Kidney glomerular epithelial cell (primary cell): ENCODE measurements around the gene SLC24A1.

Experiments used
- DNase-seq: peaks from one replicate; lab custom pipeline; 2025; lab: John Stamatoyannopoulos, UW

The SLC24A1 gene

DNA sequence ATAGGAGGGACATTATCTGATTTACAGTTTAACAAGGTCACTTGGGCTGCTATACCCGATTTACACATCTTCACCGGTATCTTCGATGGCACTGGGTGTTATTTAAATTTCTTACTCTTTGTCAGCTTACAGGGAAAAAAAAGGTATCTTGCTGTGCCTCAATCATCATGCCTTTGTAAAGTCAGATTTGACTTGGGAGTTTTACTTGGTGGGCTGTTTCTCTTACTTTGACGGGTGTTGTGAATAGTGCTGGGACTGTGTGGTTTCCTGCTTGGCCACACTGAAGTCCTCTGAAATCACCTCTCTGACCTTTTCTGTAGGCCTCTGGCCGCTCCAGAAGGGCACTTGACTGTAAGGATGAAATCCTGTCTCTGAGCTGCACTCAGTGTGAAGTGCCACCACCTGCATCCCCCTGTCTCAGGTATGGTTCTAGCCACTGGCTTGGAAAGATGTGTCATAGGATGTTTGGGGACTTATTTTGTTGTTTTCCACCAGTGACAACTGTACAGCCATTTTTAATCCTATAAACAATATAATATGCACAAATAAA is 3.1 kb upstream of the SLC24A1 start:
- no peak for DNase-seq

DNA sequence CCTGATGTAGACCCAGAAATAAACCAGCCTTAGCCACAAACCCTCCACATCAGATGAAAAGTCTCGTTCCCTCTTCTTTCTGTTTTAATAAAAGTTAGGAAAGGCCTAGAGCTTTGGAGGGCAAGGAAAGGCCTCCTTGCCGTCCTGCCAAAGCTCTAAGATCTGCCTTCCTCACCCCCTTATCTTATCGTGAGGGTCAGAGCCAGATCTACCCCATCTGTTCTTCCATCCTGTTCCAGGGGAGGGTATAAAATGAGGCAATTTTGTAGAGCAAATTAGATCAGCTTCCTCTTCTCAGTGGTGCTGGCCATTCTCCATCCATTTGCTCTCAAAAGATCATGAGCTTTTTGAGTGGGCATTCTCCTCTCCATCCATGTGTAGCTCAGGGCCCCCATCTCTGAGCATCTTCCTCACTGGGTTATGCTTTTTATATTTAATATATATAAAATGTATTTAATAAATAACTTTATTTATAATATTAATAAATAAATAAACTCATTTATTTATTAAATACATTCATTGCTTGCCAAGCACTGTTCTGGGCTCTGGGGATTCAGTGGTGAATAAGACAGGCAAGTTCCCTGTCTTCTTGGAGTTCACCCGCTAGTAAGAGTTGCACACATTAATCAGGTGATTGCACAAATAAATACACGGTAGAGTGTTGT is 2.0 kb upstream of the SLC24A1 start:
- no peak for DNase-seq

DNA sequence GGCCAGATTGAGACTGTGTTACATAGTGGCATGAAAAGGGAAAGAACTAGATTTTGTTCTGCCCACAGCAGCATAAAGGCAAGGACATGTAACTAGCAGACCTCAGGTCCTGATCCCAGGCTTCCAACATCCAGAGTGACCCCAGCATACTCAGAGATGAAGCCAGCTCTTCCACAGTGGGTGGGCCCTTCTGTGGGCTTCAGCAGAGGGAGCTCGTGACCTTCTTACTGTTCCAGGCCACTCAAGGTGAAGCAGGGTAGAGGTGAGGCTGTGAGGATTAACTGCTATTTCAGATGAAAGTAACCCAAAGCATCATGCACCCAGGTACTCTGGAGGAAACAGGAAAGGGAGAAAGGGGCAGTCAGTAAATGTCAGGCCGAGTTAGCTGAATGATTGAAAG is 905 bp upstream of the SLC24A1 start:
- DNase-seq: no peak

DNA sequence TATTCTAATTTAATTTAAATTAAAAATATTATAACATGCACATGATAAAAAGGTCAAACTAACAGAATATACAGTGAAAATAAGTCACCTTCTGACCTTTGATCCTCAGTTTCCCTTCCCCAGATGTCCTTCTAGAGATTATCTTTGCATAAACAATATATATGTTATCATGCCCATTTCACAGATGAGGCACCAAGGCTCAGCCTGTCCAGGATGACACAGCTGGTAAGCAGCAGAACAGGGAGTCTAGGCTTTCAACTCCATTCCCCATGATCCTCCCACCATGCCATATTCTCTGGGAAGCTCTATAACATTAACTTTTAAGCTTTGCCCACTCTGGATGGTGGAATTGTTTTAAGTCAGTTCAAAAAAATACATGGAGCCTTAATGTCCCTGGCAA is 1.4 kb downstream of the SLC24A1 start:
- DNase-seq: no peak

DNA sequence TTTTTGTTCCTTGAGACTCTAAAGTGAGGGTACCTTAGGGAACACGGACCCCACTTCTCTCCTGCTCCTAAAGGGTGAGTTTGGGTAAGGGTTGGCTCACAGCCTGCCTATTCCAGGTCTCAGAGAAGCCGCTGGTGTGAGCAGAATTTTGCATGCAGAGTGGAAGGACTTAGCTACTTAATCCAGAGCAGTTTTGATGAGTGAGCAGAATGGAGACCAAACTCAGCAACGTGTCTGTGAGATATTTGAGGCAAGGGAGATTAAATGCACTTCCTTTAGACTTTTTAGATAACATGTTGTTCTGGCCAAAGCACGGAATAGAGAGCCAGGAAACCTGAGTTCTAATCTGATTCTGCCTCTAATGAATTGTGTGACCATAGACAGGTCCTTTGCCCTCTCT is 5.1 kb downstream of the SLC24A1 start:
- DNase-seq: no peak

DNA sequence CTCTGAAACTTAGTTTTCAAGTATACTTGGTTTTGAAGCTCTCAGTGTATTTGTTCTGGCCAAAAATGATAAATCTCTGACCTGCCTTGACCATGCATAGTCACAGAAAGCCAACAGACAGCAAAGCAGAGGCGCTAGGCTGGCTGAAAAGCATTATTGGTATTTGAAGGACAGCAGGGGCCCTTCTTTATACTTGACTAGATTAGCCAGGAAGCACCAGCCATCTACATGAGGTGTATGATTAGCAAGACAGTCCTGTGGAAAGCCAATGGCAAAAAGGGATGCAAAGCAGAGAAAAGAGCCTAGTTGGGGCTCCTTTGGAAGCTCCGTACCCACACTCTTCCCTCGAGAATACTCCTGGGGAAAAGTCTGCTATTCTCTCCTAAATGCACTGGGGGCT is 7.8 kb downstream of the SLC24A1 start:
- DNase-seq: no peak

DNA sequence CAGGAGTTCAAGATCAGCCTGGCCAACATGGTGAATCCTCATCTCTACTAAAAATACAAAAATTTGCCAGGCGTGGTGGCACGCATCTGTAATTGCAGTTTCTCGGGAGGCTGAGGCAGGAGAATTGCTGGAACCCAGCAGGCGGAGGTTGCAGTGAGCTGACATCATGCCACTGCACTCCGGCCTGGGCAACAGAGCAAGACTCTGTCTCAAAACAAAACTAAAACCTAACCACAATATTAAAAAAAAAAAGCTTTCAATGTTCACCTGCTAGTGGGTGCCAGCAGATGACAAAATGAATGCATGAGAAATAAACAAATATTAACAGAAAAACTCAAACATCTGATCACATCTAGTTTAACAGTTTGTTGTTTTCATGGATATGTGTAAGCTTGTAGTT is 9.0 kb downstream of the SLC24A1 start:
- no peak for DNase-seq

DNA sequence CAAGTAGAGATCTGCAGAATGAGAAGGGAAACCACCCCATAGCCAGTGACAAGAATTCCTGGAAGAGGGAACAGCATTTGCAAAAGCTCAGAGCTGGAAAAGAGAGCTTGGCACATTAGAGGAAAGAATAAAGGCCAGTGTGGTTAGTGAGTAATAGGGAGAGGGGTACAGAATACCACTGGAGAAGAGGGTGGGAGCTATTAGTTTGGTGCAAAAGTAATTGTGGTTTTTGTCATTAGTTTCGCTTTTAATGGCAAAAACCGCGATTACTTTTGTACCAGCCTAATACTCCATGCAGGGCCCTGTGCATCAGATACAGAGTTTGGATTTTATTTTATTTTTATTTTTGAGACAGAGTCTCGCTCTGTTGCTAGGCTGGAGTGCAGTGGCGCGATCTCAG is 9.8 kb downstream of the SLC24A1 start:
- DNase-seq: no peak

DNA sequence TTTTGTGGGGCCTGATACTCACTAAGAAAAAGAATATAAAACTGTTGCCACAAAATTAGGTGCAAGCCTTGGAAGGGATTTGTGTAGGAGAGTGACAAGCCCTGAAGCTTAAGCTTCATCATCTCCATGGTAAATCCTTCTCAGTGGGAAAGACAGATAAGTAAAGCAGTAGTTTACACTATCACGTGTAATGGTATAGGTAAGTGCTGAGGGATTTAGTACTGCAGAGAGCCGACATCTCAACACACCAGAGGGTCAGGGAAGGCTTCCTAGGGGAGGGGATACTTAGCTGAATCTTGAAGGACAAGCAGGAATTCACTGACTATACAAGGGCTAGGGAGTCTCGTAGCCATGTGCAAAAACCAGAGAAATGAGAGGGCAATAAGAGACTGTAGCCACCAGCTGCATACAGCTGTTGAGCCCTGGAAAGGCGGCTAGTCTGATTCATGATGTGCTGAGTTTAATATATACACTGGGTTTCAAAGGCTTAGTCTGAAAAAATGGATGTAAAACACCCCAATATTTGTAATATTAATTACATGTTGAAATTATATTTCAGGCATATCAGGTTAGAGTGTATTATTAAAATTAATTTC is 11.1 kb downstream of the SLC24A1 start:
- DNase-seq: no peak

DNA sequence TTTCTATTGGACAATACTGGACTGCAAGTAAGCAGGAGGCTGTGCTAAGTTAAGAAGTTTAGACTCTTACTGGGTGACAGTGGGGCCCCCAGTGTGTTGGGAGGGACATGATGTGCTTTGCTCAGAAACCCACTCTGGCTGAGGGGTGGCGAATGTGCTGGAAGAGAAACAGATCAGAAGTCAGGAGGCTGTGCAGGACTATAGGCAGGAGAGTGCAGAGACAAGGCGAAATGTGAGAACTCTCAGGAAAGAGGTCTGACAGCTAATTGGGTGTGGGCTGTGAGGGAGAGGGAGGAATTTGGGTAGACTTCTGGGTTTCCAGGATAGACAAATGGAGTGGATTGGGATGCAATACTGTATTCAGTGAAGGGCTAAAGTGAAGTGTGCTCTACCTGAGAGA is 12.0 kb downstream of the SLC24A1 start:
- DNase-seq: no peak

DNA sequence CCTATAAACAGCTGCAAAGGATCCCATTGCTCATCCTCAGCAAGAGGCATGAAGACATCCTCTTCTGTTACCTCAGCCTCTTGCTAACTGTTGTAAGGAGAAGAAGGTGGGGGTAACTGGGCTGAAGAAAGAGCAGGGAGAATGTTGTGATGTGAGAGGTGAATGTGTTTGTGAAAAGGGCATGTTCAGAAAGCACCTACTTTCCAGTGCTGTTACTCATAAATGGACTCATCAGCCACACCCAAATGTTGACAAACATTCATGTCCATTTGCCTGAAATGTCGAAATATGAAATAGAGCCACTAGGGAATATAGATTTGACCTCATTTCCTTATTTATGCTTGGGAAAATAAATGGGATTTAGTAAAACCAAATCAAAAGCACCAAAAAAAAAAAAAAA is 12.6 kb downstream of the SLC24A1 start:
- DNase-seq: no peak

DNA sequence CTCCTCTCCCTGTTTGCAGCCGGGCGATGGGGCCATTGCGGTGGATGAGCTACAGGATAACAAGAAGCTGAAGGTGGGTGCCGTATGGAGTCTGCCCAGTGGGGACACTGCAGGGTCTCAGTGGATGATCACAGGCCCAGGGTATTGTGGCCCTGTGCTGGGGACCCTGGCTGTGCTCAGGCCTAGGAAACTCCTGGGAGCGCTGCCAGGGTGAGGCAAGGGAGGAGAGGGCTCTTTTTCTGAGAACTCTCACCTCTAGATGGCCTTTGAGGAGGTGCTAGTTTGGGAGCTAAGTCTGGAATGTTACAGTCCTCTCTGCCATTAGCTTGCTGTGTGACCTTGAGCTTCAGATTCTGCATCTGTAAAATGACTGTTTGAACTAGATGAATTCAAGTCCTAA is 16.4 kb downstream of the SLC24A1 start:
- no peak for DNase-seq

DNA sequence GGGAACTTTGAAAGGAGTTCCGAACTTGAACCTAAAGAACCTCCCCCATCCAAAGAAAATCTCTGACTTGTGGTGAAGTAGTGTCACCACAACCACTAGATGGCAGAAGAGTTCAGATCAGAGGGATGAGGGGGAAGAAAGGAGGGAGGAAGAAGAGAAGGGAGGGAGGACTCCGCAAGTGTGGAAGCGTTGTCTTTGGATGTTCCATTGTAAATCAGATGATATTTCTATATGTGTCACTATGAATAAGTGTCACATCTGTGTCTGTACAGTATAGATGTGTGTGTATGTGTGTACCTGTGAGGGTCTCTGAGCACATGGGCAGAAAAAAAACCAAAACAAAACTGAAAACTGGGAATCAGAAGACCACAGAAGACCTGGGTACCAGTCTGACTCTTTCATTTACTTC is 16.9 kb downstream of the SLC24A1 start:
- peak; percentile 79 for DNase-seq

DNA sequence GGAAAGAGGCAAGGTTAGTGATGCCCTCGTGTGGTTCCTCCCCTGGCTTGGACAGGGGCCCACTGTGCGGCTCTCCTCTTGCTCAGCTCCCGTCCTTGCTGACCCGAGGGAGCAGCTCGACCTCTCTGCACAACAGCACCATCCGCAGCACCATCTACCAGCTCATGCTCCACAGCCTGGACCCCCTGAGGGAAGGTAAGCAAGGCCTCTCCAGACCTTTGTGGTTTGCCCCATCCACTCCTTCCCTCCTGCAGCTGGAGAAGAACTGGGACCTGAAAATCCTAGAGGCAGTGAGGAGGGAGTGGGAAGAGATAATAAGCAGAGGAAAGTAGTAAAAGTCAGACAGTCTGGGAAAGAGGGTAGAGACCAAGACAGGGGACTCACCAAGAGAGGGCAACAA is 17.8 kb downstream of the SLC24A1 start:
- DNase-seq: no peak

DNA sequence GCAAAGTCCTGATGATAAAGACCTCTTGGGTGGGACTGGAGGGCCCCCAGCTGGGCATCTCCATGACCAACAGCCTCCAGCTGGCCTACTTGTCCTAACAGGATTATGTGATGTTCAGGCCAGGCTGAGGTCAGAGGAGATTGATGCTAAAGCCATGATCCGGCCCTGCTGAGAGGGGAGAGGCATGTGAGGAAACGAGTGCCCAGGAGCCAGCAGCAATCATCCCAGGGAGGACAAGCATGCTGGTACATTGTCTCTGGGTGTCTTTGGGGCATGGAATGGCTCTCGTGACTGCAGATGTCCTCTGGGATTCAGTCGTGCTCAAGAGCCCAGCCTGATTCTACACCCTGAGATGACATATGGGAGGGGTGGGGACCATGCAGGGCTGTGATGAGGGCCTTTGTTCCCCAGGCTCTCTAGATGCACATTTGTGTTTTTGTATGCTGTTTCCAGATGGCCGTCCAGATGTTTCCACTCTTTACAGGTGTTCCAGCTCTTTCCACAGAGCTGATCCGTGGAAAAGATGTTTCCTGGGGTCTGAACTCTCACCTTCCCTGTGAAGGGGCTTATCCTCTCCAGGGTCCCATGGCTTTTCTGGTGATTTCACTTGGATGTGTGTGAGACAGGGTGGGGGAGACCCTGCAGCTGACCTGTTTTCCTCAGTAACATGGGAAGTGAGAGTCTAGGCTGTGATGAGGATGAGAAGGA is 20.2 kb downstream of the SLC24A1 start:
- DNase-seq: no peak

DNA sequence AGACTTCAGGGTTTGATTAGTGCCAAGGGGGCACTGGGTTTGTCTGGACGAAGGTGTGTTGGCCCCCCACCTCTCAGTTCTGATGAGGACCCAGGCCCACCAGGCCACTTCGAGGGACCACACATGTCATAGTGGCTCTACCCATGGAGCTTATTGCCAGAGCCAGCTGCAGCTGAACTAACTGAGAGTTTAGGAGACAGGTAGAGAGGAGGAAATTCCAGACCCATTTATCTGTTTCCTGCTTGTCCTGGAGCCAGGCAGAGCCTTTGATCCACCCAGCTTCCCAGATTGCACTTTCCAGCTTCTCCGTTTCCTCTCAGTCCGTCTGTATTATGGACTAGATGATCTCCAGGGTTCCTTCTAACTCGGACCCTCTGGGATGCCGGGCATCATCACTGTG is 20.9 kb downstream of the SLC24A1 start:
- DNase-seq: no peak

DNA sequence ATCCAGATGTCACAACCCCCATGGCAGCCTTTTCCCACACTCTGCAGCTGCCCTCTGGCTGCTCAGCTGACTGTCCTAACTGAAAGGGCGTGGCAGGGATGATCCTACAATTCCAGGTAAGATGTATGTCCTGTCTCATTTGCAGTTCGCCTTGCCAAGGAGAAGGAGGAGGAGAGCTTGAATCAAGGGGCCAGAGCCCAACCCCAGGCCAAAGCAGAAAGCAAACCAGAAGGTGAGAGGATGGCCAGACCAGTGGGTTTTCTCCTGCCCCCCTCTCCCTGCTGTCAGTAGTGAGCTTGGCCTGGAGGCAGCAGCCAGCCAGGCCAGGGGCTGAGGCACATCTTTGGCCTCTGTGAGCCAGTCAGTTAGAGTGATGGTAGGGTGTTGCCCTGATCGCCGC is 22.5 kb downstream of the SLC24A1 start:
- no peak for DNase-seq

DNA sequence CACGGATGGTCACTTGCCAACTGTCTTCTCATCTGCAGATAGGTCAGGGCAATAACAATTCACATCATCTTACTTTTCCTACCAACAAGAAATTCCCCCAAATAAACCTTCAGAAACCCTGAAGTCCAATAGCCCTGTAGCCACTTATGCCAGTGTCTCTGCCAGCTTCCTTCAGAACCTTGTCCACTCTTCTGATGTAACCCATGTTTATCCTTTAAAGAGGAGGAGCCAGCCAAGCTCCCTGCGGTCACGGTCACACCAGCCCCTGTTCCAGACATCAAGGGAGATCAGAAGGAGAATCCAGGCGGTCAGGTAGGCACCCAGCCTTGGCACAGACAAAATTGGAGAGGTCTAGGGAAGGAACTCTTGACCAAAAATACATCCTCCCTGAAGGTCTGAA is 23.7 kb downstream of the SLC24A1 start:
- DNase-seq: no peak

DNA sequence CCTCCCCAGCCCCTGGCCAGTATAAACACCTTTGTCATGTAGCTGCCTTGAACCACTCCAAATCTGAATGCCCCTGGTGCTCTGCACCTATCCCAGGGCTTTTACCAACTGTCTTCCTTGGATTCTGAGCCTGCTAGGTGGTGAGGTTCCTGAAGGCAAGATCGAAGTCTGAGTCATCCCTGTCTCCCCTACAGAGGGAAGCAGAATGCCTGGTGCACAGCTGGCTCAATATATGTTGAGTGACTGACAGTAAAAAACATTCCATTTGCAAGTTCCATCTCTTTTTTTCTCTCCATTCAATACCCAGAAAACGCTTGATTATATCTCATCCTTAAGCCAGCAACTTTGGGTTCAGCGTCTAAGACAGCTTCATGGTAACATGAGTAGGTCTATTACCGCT is 24.7 kb downstream of the SLC24A1 start:
- DNase-seq: no peak

DNA sequence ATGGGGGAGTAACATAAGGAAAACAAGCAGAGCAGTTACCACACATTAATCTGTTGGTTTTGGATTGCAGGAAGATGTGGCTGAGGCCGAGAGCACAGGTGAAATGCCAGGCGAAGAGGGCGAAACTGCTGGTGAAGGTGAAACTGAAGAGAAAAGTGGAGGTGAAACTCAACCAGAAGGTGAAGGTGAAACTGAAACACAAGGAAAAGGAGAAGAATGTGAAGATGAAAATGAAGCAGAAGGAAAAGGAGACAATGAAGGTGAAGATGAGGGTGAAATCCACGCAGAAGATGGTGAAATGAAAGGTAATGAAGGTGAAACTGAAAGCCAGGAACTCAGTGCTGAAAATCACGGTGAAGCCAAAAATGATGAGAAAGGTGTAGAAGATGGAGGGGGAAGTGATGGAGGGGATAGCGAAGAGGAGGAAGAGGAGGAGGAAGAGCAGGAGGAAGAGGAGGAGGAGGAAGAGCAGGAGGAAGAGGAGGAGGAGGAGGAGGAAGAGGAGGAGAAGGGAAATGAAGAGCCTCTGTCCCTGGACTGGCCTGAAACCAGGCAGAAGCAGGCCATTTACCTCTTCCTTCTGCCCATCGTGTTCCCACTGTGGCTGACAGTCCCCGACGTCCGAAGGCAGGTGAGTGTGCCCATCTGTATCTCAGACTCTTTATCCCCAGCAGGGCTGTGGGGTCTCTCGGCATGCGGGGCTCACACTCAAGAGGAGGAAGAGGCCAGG is 28.7 kb downstream of the SLC24A1 start:
- no peak for DNase-seq

DNA sequence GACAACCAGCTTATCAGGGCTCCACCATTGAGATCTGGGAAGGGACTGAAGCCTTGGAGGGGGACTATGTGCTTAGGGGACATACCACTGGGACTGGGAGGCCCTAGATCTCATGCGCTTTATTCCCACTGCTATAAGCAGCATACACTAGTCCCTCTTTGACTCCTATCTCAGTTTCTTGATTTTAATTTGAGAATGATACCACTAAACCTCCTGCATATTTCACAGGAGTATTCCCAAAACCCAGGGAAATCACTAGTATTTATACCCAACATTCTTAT is 29.2 kb downstream of the SLC24A1 start:
- no peak for DNase-seq

DNA sequence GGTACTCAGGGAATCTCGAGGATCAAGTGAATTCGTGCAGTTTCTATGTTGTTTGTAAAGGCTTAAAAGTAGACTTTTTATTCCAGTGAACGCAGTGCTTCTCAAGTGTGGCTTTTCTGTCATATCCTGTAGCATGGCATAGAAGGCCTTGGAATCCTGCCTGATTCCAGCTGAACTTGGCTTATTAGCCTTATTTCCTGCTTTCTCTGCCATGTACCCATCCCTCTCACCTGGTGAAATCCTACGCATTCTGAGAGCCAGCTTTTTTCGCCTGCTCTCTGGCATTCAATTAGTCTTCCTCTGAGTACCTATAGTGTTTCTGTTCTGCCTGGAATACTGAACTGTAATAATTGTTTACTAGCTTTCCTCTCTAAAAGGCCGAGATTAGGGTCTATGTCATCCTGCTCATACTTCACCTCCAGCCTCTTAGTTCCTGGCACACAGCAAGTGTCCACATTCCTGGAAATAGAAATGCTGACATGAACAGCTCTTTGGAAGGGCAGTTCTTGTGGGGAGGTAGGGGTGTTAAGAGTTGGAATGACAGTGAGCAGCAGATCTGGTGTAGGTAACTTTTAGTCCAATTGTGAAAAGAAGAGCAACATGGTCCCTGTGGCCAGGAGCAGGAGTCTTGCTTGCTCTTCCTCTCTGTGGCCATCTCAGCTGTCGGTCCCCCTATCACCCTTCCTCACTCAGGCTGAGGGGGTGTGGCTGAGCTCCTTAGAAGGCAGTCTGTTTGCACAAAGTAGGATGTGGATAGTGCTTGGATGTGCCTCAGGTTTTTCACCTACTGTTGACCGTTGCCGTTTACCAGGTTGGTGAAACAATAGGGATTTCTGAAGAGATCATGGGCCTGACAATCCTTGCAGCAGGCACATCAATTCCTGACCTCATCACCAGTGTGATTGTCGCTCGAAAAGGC is 30.4 kb downstream of the SLC24A1 start:
- no peak for DNase-seq
